A549 (cell line): ENCODE results near the gene FKBP1A. TPM values are rescaled to one million over a fixed set of nuclear protein-coding genes. Genes with fewer than 3 reads are reported as not detected.

Experiments
- ATAC-seq, 2 experiments: fragments of 200-7000 bp in 1 of 2; fragments of >200 bp in 1 of 2; cut with Nextera tagmentation in 1 of 2; cut with Tn5 transposase in 1 of 2; 3 replicates each; pipeline versions ENCODE4 v1.8.0 to v1.9.1; 2018 to 2020; ENCODE audit warnings: mild to moderate bottlenecking in 1 of 2, moderate library complexity in 1 of 2
- CTCF ChIA-PET: fragments of 300-600 bp; sonication (Branson Sonifier 250); formaldehyde crosslinking; extraction: SDS; loops from one replicate; lab custom pipeline; 2021; ENCODE audit warnings: antibody characterized with exemption, inconsistent platforms; lab: Yijun Ruan, JAX
- POLR2A ChIA-PET: fragments of 350-600 bp; formaldehyde crosslinking; extraction: SDS; loops from one replicate; lab custom pipeline; 2021; ENCODE audit warnings: antibody characterized with exemption, inconsistent platforms; lab: Yijun Ruan, JAX
- DNase-seq, 2 experiments: peaks; one replicate each; pipeline versions ENCODE4 v3.0.0 to v3.0.0-alpha.2; 2011 to 2016; ENCODE audit warnings: low read depth in 1 of 2, low spot score in 1 of 2
- FAIRE-seq: peaks from 2 replicates; lab custom pipeline; 2011; peaks lifted over from hg19 to GRCh38; lab: Jason Lieb, UNC
- H3K27ac ChIP-seq, 2 experiments: fragments of >200 bp; sonication (Bioruptor Twin); formaldehyde crosslinking; 3 replicates each; pipeline ENCODE4 v1.5.1; 2016 to 2017
- H3K4me1 ChIP-seq: fragments of >200 bp; sonication (Bioruptor Twin); formaldehyde crosslinking; 3 replicates; pipeline ENCODE4 v1.6.1; 2016
- H3K4me2 ChIP-seq: fragments of >200 bp; sonication (Bioruptor Twin); formaldehyde crosslinking; 3 replicates; pipeline ENCODE4 v1.6.1; 2016
- H3K4me3 ChIP-seq: fragments of >200 bp; sonication (Bioruptor Twin); formaldehyde crosslinking; 3 replicates; pipeline ENCODE4 v1.5.1; 2016
- H3K9me3 ChIP-seq: fragments of >200 bp; sonication (Bioruptor Twin); formaldehyde crosslinking; 3 replicates; pipeline ENCODE4 v1.6.1; 2016
- BHLHE40 ChIP-seq: IDR thresholded peaks from 2 replicates; pipeline ENCODE4 v1.6.1; 2012; ENCODE audit warnings: low read depth, low read length, inconsistent platforms
- CHD2 ChIP-seq: fragments of 150-350 bp; IDR thresholded peaks from 2 replicates; pipeline ENCODE4 v1.6.1; 2014; ENCODE audit warnings: low read length; ENCODE audit not compliant: partially characterized antibody
- E2F6 ChIP-seq: IDR thresholded peaks from 2 replicates; pipeline ENCODE4 v1.6.1; 2012; ENCODE audit warnings: low read depth, borderline replicate concordance
- EHF ChIP-seq: fragments of 250-450 bp; sonication (Bioruptor Pico); IDR thresholded peaks from 2 replicates; pipeline ENCODE4 v1.5.0; 2020; ENCODE audit warnings: mild to moderate bottlenecking
- EP300 ChIP-seq, 2 experiments: fragments of >200 bp; sonication (Bioruptor Twin); formaldehyde crosslinking; IDR thresholded peaks; 2 replicates in 1 of 2; 3 replicates in 1 of 2; pipeline ENCODE4 v1.6.1; 2016 to 2017
- HOXB13 ChIP-seq: fragments of 250-450 bp; sonication (Bioruptor Pico); IDR thresholded peaks from 2 replicates; pipeline ENCODE4 v1.5.0; 2020; ENCODE audit warnings: low read depth, mild to moderate bottlenecking, moderate library complexity
- JUN ChIP-seq, 2 experiments: fragments of >200 bp; sonication (Bioruptor Twin); formaldehyde crosslinking; IDR thresholded peaks; 2 replicates in 1 of 2; 3 replicates in 1 of 2; pipeline ENCODE4 v1.6.1; 2016 to 2017
- JUNB ChIP-seq: fragments of >200 bp; sonication (Bioruptor Twin); formaldehyde crosslinking; IDR thresholded peaks from 2 replicates; pipeline ENCODE4 v1.6.1; 2016
- MAFK ChIP-seq: fragments of 450-650 bp; IDR thresholded peaks from 2 replicates; pipeline ENCODE4 v1.6.1; 2014; ENCODE audit not compliant: partially characterized antibody
- MYC ChIP-seq: IDR thresholded peaks from 2 replicates; pipeline ENCODE4 v1.6.1; 2012; ENCODE audit warnings: mild to moderate bottlenecking, inconsistent platforms, low read length, improper control_type of control experiment, borderline replicate concordance
- NFE2L2 ChIP-seq: fragments of 150-350 bp; conservative IDR thresholded peaks from 2 replicates; pipeline ENCODE4 v1.6.1; 2014; ENCODE audit warnings: low read length
- RARB ChIP-seq: fragments of 250-450 bp; sonication (Bioruptor Pico); IDR thresholded peaks from 2 replicates; pipeline ENCODE4 v1.8.0; 2021; ENCODE audit warnings: mild to moderate bottlenecking, moderate library complexity
- SREBF2 ChIP-seq: fragments of 450-650 bp; IDR thresholded peaks from 2 replicates; pipeline ENCODE4 v1.6.1; 2014; ENCODE audit warnings: mild to moderate bottlenecking, moderate library complexity
- TFCP2L1 ChIP-seq: fragments of 250-450 bp; sonication (Bioruptor Pico); IDR thresholded peaks from 2 replicates; pipeline ENCODE4 v1.5.0; 2021; ENCODE audit warnings: mild to moderate bottlenecking
- TP53 ChIP-seq: fragments of 250-450 bp; sonication (Bioruptor Pico); IDR thresholded peaks from 2 replicates; pipeline ENCODE4 v1.5.0; 2021; ENCODE audit warnings: mild to moderate bottlenecking, moderate library complexity
- ZC3H11A ChIP-seq: fragments of 450-650 bp; IDR thresholded peaks from 2 replicates; pipeline ENCODE4 v1.6.1; 2014; ENCODE audit warnings: antibody characterized with exemption, mild to moderate bottlenecking
- ZFP36 ChIP-seq: fragments of 450-650 bp; IDR thresholded peaks from 2 replicates; pipeline ENCODE4 v1.6.1; 2014; ENCODE audit warnings: borderline replicate concordance; ENCODE audit not compliant: partially characterized antibody
- ZSCAN20 ChIP-seq: fragments of 250-450 bp; sonication (Bioruptor Pico); IDR thresholded peaks from 2 replicates; pipeline ENCODE4 v1.8.0; 2022; ENCODE audit warnings: mild to moderate bottlenecking, moderate library complexity
- WGBS: methylation state at CpG from one replicate; pipeline ENCODE4 v1.1.6; 2017; ENCODE audit errors: missing lambda C conversion rate; 5-methylcytosine and 5-hydroxymethylcytosine counted together
- polyA plus RNA-seq, 4 experiments: library from polyadenylated mRNA; depleted of rRNA in 3 of 4; stranded (reverse); fragments of >200 nt; fragmentation: RNase III in 1 of 4; extraction: RNeasy Plus Mini Kit Qiagen cat#74134 plus additional on column Dnase treatment in 1 of 4; gene quantifications; 2 replicates in 3 of 4; 3 replicates in 1 of 4; pipeline ENCODE4 v1.2.3, GENCODE V29; 2011 to 2017
- TF ChIP-seq, protein P1 (sequence below): fragments of 200-600 bp; sonication (generic); IDR thresholded peaks from 2 replicates; pipeline ENCODE4 v1.6.1; 2016; ENCODE audit warnings: antibody characterized with exemption, mild to moderate bottlenecking, moderate library complexity
- TF ChIP-seq, protein P2 (sequence below): fragments of >200 bp; sonication (Bioruptor Twin); formaldehyde crosslinking; IDR thresholded peaks from 3 replicates; pipeline ENCODE4 v1.5.1; 2016
- TF ChIP-seq, protein P3 (sequence below): IDR thresholded peaks from 2 replicates; pipeline ENCODE4 v1.6.1; 2012
- TF ChIP-seq, protein P4 (sequence below): fragments of 150-350 bp; IDR thresholded peaks from 2 replicates; pipeline ENCODE4 v1.6.1; 2014; ENCODE audit warnings: low read depth, mild to moderate bottlenecking, low read length

FKBP1A gene
- polyA plus RNA-seq, 2 of the 4 experiments (the other 2 are of a cell fraction) = 385 to 535 TPM

- no peak overlapping the region for H3K4me2 ChIP-seq
- ChIA-PET CTCF (interaction anchor here (1.7 to 1.8 kb wide), 2 partner anchors 8 to 170 kb away, joined by 6 to 7 read pairs; no protein-coding TSS in a partner anchor), POLR2A (no interaction called here)
- DNase-seq = no peak
- WGBS = 97% methylated on average over 11 of the region's 11 CpGs
- H3K9me3 ChIP-seq = no peaks in the 10 kb centered on the region
- no peak for TF ChIP-seq HOXB13 (CRISPR knock-in tag)
- no peak for TF ChIP-seq TFCP2L1 (CRISPR knock-in tag)
- TF ChIP-seq, protein P1, sequence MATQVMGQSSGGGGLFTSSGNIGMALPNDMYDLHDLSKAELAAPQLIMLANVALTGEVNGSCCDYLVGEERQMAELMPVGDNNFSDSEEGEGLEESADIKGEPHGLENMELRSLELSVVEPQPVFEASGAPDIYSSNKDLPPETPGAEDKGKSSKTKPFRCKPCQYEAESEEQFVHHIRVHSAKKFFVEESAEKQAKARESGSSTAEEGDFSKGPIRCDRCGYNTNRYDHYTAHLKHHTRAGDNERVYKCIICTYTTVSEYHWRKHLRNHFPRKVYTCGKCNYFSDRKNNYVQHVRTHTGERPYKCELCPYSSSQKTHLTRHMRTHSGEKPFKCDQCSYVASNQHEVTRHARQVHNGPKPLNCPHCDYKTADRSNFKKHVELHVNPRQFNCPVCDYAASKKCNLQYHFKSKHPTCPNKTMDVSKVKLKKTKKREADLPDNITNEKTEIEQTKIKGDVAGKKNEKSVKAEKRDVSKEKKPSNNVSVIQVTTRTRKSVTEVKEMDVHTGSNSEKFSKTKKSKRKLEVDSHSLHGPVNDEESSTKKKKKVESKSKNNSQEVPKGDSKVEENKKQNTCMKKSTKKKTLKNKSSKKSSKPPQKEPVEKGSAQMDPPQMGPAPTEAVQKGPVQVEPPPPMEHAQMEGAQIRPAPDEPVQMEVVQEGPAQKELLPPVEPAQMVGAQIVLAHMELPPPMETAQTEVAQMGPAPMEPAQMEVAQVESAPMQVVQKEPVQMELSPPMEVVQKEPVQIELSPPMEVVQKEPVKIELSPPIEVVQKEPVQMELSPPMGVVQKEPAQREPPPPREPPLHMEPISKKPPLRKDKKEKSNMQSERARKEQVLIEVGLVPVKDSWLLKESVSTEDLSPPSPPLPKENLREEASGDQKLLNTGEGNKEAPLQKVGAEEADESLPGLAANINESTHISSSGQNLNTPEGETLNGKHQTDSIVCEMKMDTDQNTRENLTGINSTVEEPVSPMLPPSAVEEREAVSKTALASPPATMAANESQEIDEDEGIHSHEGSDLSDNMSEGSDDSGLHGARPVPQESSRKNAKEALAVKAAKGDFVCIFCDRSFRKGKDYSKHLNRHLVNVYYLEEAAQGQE = no peak
- TF ChIP-seq JUNB = no peak
- TF ChIP-seq MYC = no peak
- TF ChIP-seq NFE2L2 = no peak
- TF ChIP-seq EP300 (IDR thresholded peaks at IDR 0.05) = no peak
- TF ChIP-seq SREBF2 = no peak
- TF ChIP-seq MAFK = no peak
- TF ChIP-seq, protein P2, sequence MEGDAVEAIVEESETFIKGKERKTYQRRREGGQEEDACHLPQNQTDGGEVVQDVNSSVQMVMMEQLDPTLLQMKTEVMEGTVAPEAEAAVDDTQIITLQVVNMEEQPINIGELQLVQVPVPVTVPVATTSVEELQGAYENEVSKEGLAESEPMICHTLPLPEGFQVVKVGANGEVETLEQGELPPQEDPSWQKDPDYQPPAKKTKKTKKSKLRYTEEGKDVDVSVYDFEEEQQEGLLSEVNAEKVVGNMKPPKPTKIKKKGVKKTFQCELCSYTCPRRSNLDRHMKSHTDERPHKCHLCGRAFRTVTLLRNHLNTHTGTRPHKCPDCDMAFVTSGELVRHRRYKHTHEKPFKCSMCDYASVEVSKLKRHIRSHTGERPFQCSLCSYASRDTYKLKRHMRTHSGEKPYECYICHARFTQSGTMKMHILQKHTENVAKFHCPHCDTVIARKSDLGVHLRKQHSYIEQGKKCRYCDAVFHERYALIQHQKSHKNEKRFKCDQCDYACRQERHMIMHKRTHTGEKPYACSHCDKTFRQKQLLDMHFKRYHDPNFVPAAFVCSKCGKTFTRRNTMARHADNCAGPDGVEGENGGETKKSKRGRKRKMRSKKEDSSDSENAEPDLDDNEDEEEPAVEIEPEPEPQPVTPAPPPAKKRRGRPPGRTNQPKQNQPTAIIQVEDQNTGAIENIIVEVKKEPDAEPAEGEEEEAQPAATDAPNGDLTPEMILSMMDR = no peak
- FAIRE-seq = no peak
- H3K27ac ChIP-seq = no peak overlapping the region
- no peak for ATAC-seq
- peaks cover 11% of the 10 kb centered on the region; the same call in 2 of the 3 replicates for H3K4me1 ChIP-seq
- no peak overlapping the region for H3K4me3 ChIP-seq
These were observed 59.1 kb downstream of the FKBP1A start for GRCh38 chr20:1333462-1334369.

GRCh38 chr20:1332749-1333300 is 60.0 kb downstream of the FKBP1A start:
- H3K4me3 ChIP-seq = no peak overlapping the region
- no peak overlapping the region for H3K27ac ChIP-seq
- TF ChIP-seq ZSCAN20 (CRISPR knock-in tag) (no peak), RARB (CRISPR knock-in tag) (no peak), JUN (IDR thresholded peaks at IDR 0.05) (no peak), TP53 (CRISPR knock-in tag) (no peak), EHF (CRISPR knock-in tag) (no peak), BHLHE40 (no peak), ZC3H11A (no peak), E2F6 (no peak), ZFP36 (no peak), CHD2 (no peak), MYC (no peak), EP300 (IDR thresholded peaks at IDR 0.05) (no peak), TFCP2L1 (CRISPR knock-in tag) (no peak)
- TF ChIP-seq, protein P3, sequence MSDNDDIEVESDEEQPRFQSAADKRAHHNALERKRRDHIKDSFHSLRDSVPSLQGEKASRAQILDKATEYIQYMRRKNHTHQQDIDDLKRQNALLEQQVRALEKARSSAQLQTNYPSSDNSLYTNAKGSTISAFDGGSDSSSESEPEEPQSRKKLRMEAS = no peak
- TF ChIP-seq, protein P4, sequence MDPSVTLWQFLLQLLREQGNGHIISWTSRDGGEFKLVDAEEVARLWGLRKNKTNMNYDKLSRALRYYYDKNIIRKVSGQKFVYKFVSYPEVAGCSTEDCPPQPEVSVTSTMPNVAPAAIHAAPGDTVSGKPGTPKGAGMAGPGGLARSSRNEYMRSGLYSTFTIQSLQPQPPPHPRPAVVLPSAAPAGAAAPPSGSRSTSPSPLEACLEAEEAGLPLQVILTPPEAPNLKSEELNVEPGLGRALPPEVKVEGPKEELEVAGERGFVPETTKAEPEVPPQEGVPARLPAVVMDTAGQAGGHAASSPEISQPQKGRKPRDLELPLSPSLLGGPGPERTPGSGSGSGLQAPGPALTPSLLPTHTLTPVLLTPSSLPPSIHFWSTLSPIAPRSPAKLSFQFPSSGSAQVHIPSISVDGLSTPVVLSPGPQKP = no peak
- WGBS = 88% methylated on average over 2 of the region's 2 CpGs
- ChIA-PET POLR2A (no interaction called here), CTCF (interaction anchor here (0.7 to 1.4 kb wide), 5 partner anchors 17 to 171 kb away, joined by 3 to 4 read pairs (median 3); no protein-coding TSS in a partner anchor)
- no peaks in the 10 kb centered on the region for H3K9me3 ChIP-seq
- FAIRE-seq = no peak
- ATAC-seq = no peak
- H3K4me2 ChIP-seq = no peak overlapping the region
- no peak for DNase-seq
- peaks cover 20% of the 10 kb centered on the region for H3K4me1 ChIP-seq
